Activated CD8-positive, alpha-beta memory T cell treated with anti-CD3 and anti-CD28 coated beads, Interleukin-2, amount 50 U/mL, for 1 hour (primary cell): Measurements from ENCODE around the gene CLEC4F.
"Not testable (repeated sequence)": the region's sequence is repeated elsewhere in the genome, so short reads cannot be mapped to it uniquely, and the experiment has no call there.

ENCODE experiments used
- DNase-seq: peaks from one replicate; pipeline ENCODE4 v3.0.0-alpha.2; 2020; ENCODE audit errors: extremely low read depth

Gene CLEC4F

DNA sequence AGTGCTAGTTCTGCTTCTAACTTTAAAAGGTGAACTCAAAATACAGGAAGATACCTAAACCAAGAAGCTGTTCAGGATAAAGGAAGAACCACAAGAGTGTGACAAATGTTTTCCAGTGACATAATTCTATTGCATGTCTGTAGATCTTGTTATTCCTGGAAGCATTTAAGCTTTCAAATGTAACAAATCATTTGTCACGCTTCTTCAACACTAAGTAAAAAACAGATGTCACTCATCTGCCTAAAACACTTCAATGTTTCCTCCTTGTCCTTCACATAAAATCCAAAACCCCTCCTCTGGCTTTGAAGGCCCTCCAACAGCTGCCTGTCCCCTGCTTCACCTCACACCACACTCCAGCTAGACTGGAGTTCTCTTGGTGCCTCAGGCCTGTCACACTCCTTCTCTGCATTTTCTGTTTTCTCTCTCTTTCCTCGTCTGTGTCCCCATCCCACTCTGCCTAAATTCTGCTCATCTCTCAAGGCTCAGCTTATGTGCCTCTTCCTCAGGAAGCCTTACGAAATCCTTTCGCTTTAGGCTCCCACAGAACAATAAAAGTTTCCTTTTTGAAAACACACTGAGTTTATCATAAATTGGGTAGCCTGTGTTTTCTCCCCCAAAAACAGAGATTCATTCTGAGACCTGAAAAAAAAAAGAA, 6.4 kb upstream of the CLEC4F start:
- DNase-seq, result no peak

DNA sequence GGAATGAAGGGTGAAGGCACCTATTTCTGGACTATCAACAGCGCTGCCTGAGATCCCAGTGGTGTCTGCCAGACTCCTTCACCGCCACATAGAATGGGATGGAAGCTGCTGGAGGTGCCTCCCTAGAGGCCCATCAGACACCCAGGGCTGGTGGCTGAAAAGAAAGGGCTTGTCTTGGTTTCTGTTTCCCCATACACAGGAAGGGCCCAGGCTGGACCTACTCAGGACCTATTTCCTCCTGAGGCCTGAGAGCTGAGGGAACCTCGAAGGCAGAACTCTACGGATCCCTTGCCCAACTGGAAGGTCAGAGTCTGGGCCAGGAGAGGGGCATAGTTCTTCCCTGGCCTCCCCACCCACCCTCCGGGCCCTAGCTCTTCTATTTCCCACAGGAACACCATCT, 2.9 kb upstream of the CLEC4F start:
- no peak for DNase-seq

DNA sequence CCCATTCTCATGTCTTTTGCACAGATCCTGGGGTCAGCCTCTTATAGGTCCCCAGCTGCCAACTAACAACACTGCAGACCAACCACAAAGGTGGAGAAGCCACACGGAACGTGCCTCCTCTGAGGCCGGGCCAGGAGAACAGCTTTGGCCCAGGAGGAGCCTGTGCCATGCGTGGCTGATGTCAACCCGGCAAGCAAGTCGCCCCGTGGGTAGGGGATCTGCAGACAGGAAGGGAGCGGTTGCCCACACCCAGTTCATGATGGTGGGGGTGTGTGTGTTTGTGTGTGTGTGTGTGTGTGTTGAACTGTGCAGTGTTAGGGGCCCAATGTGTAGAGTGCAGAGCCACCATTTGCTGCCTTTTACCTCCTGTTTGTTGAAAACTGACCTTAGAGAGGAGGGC, 2.4 kb upstream of the CLEC4F start:
- DNase-seq, result no peak

DNA sequence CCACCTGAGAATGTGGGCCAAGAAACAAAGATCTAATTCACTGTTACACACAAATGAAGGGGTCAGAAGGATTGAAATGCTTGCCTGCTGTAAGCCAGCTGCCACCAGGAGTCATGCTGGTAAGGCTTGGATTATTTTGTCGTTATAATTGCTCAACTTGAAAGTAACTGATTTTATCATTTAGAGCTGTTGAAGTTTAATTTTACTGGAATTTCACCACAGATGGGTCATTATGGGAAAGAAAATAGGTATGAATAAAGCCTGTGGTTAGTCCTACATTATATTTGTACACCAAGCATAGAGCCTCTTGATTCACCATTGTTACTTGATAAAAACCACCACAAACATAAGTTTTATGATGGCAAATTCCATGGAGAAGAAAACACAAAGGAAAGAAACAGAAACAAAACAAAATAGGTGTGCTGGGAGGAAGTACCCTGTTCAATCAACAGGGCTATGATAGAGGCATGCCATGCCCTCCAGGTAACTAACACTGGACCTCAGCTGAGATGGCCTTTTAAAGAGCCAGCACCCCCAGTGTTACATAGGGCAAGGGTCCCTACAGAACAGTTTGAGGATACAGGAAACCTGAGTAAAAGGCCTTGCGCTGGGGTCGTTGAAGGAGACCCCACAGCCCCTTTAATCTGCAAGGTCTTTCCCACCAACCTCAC, 3.0 kb downstream of the CLEC4F start:
- DNase-seq, result no peak

DNA sequence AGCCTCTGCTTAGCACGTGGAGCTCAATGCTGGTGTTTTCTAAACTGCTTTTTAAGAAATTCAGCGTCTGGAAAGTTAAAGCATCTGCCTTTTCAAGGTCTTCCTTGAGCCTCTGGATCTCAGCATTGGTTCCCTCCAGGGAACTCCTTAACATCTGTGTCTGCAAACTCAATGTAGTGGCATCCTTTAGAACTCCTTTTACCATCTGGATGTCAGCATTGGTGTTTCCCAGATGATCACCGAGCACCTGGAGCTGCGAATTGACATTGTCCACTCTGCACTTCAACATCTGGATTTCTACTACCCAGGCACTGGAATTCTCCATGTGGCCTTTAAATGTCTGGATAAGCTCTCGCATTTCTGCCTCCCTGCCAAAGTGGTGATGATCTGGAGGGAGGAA, 3.7 kb downstream of the CLEC4F start:
- DNase-seq, result no peak

DNA sequence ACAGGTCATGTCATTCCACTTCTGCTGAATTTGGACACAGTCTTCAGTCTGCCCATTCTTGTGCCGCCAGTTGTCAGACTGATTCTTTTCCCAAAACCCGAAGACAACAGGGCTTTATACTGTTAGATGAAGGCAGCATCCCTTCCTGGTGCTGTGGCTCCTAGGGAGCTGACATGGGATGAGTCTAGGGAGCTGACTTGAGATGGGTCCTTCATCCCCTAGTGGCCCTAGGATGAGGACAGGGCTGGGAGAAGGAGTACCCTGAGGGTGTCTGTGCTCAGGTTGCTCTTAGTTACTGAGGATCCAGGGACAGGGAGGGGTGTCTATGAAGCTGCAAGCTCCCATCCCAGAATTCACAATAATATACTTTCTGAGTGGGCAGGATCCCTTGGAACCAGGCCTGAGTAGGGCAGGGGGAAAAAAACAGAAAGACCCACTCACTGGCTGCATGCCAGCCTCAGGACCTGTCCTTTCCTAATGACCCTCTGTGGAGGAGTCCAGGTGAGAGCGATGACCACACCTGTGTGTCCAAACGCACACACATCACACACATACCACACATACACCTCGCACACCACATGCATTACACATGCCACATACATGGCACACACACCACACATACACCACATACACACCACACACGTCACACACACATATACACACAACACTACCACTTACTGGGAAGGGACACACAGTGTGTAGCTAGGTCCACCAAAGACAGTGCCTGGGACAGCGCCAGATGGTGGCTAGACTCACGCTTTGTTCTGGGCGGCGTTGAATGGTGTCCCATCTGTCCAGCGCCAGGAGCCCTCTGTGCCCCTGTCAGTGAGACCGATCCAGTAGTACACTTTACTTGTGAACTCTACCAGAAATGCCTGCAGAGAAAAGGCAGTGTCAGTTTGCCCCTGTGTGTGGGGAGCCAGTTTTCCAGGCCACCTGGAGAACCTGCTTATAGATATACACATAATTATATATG, 11.1 kb downstream of the CLEC4F start:
- DNase-seq, result no peak

DNA sequence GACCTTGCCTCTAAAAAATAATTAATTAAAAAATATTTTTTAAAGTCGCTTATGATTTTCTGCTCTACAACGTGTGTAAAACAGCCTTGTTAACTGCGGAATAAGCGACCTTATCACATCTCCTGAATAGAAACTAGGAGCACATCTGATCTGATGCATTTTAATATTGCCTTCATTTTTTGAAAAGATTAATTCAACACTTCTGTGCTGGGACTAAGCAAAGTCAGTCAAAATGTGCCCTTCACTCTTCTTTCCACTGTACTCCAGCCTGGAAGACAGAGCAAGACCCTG, 12.6 kb downstream of the CLEC4F start:
- DNase-seq, result no peak

DNA sequence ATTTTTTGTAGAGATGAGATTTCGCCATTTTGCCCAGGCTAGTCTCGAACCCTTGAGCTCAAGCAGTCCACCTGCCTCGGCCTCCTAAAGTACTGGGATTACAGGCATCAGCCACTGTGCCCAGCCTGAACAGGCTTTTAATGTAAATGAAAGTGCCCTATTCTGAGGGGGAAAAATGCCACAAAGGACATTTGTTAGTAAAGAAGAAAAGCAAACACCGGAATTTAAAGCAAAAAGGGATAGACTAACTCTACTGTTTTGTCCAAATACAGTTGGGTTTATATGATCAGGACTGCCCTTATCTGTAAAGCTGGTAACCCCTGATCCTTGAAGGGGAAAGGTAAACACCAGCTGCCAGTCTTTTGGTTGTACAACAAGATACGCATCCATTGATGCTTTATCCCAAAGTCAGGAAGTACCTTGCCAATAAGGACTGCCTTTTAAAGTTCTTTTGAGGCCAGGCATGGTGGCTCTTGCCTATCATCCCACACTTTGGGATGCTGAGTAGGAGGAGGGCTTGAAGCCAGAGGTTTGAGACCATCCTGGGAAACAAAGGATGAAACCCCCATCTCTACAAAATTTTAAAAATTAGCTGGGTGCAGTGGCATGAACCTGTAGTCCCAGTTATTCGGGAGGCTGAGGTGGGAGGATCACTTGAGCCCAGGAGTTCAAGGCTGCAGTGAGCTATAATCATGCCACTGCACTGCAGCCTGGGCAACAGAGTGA, 13.1 kb downstream of the CLEC4F start:
- DNase-seq, result no peak

DNA sequence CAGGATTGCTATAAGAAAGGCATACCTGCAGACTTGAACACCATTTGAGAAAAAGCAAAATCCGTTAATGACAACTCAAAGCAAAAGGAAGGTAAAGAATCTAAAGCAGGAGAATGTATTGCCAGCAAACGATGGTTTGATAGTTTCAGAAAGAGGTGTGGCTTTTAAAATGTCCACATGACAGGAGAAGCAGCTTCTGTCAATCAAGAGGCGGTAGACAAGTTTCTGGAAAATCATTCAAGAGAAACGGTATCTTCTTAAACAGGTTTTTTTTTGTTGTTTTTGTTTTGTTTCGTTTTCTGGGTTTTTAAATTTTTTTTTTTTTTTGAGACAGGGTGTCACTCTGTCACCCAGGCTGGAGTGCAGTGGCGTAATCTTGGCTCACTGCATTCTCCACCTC, 13.8 kb downstream of the CLEC4F start:
- DNase-seq, result no peak

DNA sequence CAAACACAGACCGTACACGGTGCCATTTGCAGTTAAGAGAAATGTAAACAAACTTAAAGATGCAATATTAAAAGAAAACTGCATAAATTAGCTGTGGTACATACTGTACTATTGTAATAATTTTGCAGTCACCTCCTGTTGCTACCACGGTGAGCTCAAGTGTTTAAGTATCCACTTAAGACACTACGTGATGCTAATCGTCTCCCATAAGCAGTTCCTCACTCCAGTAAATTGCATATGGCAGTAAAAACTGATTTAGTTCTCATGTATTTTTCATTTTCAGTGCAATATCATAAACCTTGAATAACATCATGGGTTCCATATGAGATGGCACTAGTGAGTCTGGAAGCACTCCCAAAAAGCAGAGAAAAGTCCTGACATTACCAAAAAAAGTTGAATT, 14.4 kb downstream of the CLEC4F start:
- DNase-seq, result no peak

DNA sequence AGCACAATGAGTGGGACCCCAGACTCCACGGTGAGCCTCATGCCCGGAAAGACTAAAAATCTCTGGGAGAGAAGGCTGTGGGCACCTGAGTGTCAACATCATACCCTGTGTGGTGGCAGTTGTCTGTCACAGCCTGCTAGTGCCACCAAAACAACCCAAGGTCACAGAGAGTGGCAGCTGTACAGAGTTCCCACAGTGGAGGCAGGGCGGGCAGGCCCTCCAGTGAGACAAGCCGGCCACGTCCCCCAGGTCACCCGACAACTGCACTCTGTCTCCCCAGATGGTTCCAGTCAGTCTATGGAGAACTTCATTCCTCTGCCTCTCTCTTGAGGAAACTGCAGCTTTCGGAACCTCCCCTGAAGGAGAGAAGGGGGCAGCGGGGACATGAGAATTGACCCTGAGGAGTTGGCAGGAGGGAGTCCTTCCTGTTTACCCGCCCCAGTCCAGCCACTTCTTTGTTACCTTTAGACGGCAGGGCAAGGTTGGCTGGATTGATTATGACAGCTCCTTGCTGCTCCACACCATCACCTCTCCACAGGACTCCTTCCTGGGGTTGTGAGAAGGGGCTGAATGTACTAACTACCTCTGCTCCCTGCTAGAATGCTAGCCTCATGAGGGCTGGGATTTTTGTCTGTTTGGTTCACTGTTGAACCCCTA, 18.7 kb downstream of the CLEC4F start:
- DNase-seq, result no peak

DNA sequence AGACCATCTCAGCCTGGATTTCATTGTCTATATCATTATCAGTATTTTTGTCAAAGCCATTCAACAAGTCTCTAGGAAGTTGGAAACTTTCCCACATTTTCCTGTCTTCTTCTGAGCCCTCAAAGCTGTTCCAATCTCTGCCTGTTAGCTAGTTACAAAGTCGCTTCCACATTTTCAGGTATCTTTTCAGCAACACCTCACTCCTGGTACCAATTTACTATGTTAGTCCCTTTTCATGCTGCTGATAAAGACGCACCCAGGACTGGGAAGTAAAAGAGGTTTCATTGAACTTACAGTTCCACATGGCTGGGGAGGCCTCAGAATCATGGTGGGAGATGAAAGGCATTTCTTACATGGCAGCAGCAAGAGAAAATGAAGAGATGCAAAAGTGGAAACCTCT, 20.7 kb downstream of the CLEC4F start:
- no peak for DNase-seq

DNA sequence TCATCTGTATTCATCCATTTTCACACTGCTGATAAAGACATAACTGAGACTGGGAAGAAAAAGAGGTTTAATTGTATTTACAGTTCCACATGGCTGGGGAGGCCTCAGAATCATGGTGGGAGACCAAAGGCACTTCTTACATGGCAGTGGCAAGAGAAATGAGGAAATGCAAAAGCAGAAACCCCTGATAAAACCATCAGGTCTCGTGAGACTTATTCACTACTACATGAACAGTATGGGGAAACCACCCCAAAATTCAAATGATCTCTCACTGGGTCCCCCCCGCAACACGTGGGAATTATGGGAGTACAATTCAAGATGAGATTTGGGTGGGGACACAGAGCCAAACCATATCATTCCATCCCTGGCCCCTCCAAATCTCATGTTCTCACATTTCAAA, 22.4 kb downstream of the CLEC4F start:
- DNase-seq, result not testable (repeated sequence)

DNA sequence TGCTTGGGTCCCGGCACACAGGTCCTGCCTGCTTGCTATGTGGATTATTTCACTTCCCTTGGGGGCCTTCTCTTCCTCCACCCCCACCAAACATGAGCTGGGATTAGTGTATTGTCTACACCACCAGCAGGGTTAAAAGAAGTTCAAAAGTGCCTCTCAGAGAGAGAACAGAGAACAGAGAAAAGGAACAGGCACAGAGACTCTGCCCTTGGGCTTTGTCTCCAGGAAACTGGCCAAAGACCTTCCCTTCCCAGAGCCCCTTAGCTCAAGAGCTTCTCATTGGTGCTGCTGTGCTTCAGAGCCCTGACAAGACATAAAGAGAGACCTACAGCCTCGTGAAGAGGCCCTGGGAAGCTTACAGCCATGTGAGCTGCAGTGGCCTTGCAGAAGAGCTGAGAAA, 22.9 kb downstream of the CLEC4F start:
- DNase-seq, result no peak

DNA sequence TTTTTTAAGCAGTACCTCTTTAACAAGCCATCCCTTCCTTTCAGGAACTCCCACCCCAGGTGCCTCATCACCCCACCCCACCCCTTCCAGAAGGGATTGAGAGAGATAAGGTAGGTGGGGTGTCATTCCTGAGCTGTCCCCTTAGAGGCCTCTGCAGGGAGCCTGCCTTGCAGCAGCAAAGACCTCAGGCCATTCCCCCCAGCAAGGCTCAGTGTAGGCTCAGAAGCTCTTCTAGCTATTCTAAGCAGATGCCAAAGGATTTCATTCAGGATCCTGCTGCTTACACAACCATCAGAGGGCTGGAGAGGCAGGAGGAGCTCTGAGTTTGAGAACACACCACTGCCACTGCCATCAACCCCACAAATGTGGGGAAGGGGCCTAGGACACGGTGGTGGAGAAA, 24.1 kb downstream of the CLEC4F start:
- DNase-seq, result no peak

DNA sequence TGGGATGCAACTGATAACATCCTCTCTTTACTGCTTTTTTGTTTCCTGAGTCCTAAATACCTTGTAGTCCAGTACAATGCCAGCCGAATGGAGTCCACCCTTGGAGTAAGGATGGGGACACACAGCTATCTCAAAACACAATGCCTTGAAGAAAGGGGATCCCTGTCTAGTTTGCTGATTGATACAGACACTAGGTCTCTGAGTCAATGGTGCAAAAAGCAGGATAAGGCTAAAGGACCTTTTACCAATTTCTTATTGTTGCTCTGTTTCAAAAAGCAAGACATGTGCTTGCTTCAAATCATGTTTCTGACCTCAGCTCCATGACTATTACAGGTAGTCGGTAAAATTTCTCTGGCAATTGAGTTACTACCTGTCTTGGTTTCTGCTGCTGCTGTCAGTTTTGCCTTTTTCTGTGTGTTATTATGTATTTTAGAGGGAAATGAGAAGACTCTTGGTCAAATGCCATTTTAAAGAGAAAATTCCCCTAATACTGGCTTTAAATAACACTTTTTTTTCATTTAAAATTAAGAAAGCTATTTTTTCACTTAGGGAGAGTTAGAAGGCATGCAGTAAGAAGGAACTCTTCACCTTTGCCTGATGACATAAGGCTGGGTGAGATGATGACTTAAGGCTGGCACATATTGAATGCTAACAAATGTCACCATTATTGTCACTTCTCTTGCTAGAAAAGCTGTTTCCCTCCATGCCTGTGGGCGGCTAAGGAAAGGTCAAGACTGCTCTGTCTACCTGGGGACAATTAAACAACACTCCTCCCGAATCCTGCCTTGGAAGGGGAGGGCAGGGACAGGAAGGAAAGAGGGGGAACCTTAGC, 25.0 kb downstream of the CLEC4F start:
- no peak for DNase-seq

DNA sequence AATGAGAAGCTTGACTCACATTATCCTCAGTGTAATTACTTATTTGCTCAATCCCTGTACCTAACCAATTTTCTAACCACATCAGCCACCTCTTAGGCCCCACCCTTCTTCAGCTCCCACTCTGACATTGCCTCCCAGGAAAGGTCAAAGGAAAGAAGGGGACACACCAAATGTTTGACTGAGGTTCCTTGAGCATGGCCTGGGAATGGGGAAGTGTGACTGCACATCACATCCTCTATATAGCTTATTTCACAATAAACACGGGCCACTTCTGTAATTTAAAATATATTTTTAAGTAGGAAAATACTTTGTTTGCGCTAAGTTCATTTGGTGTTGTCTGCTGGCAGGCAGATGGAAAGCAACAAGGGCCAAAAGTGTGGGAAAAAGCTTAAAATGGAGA, 26.9 kb downstream of the CLEC4F start:
- DNase-seq, result no peak

DNA sequence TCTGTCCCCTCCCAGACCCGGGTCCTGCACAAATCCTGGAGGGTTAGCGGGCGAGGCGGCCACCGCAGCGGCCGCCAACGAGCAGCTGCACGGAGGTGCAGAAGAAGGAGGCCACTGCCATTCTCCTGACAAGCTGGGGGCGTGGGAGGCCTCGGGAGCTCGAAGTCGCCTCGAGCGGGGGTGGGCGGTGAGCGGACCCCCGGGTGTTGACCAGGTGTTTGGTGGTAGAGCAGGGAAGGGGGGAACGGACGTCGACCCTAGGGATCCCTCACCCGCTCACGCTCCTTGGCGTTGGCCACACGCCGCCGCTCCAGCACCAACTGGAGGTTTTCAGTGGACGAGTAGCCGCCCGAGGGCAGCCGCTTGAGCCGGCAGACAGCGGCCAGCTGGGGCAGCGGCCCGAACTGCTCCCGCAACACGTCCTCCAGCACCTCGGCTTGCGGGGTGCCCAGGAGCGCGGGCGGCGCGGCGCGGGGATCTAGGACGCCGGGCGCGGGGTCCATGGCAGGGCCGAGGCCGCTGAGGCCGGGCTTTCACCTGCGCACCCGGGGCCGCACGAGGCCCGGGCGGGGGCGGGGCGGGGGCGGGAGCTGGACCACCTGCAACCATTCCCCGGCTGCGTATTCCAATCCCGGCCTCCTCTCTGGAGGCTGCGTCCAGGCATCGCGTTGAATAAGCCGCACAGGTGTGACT, 30.1 kb downstream of the CLEC4F start, which contains the start of gene FIGLA:
TSS of gene FIGLA (minus strand) at position 508 of the 693 bp plus-strand sequence. CDS start at position 503, 5 bp downstream.
- DNase-seq, result no peak

DNA sequence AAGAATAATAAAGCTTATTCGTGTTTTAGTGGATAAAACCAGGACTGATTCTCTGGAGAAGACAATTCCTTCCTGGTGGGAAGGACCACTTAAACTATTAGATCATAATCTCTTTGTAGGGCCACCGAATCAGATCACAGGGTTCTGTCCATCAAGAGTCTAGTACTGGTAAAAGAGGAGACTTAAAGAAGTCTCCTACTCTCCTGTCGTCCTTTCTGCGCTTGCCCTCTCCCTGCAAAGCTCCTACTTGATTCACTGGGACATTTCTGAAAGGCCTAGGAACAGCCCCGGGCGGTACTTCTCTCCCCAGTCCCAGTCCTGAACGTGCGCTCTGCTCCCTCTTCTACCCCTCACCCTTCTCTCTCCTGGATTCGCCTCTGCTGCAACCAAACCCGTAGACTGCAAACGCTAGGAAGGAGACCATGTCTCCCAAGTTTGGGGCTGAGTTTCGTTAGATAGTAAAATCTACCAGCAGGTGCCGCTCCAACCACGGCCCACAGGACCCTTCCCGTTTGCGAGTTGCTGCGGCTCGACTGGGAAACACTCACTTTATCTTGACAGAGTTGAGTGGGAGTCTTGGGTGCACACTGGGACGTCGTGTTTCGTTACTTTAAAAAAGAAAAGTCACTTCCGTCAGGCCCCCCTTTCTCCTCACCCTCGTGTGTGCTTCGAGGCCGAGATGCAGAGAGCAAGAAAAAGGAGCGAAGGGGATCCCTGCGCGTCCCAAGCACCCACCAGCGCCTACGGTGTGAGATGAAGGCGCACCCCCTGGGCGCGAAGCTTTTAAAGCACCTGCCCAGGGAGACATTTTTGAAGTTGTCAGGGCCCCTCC, 30.9 kb downstream of the CLEC4F start:
- peak; percentile 19 for DNase-seq
